GM21529 (cell line): Measurements from ENCODE around the gene TNRC18.
"Not testable (repeated sequence)": the region's sequence is repeated elsewhere in the genome, so short reads cannot be mapped to it uniquely, and the experiment has no call there.

Source experiments
- ATAC-seq: cut with Tn5 transposase; IDR thresholded peaks from one replicate; pipeline ENCODE4 v1.9.1; 2021; ENCODE audit not compliant: unreplicated experiment

Gene TNRC18

GRCh38 chr7:5279734-5280133 is 143.9 kb downstream of the TNRC18 start:
- ATAC-seq = no peak

DNA sequence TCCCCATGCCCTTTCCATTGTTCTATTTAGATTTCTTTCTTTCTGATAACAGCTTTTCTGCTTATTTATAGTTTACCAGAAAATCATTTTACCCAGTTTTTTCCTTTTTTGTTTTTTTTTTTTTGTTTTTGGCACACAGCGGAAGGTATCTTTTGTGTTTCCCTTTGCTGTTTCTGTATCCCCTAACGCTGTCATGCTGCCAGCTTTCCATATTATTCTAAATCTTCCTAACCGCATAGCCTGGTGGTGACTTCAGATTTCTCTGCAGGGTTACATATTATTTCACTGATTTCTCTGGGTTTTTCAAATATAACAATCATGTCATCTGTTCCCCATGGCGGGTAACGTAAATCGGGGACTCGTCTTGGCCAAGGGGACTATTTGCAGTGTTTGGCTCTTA is 144.9 kb downstream of the TNRC18 start:
- ATAC-seq = no peak

DNA sequence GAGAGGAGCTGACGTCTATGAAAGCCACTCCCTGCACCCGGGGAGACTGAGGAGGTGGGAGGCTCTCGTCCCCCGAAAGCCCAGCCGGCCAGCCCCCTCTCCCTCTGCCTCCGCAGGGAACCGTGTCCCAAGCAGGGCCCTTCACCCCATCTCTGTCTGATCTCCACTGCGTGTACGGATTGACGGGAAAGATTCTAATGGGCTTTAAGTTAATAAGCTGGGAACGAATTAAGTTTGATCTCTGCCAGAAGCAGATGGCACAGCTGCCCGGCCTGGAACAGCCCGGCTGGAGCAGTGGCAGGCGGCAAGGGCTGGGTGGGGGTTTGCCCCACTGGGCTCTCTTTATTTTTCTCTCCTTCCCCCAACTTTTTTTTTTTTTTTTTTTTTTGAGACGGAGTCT is 147.0 kb downstream of the TNRC18 start:
- ATAC-seq = no peak

DNA sequence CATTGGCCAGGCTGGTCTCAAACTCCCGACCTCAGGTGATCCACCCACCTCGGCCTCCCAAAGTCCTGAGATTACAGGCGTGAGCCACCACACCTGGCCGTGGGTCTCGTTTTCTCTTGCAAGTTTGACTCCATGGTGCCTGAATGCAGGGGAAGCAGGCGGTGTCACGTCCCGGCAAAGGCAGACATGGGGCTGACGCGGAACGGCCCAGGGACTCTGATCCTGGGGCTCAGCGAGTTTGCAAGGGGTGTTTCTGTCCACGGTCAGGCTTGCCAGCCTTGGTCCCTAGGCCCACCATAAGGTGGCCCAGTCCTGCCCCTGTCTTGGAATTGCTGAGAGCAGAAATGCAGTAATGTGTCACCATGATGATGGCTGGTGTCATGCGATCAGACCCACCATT is 147.5 kb downstream of the TNRC18 start:
- not testable (repeated sequence) for ATAC-seq

- not testable (repeated sequence) for ATAC-seq
Observed at GRCh38 chr7:5275510-5275909, 148.1 kb downstream of the TNRC18 start.

- ATAC-seq = not testable (repeated sequence)
Observed at GRCh38 chr7:5274985-5275431, 148.6 kb downstream of the TNRC18 start.

GRCh38 chr7:5274441-5274840 is 149.2 kb downstream of the TNRC18 start:
- ATAC-seq = no peak

- ATAC-seq = not testable (repeated sequence)
Observed at GRCh38 chr7:5273831-5274405, 149.7 kb downstream of the TNRC18 start.

- no peak for ATAC-seq
Observed at GRCh38 chr7:5270788-5271187, 152.8 kb downstream of the TNRC18 start.

- not testable (repeated sequence) for ATAC-seq
Observed at GRCh38 chr7:5269992-5270657, 153.5 kb downstream of the TNRC18 start.

- ATAC-seq = not testable (repeated sequence)
Observed at GRCh38 chr7:5267829-5268228, 155.8 kb downstream of the TNRC18 start.

DNA sequence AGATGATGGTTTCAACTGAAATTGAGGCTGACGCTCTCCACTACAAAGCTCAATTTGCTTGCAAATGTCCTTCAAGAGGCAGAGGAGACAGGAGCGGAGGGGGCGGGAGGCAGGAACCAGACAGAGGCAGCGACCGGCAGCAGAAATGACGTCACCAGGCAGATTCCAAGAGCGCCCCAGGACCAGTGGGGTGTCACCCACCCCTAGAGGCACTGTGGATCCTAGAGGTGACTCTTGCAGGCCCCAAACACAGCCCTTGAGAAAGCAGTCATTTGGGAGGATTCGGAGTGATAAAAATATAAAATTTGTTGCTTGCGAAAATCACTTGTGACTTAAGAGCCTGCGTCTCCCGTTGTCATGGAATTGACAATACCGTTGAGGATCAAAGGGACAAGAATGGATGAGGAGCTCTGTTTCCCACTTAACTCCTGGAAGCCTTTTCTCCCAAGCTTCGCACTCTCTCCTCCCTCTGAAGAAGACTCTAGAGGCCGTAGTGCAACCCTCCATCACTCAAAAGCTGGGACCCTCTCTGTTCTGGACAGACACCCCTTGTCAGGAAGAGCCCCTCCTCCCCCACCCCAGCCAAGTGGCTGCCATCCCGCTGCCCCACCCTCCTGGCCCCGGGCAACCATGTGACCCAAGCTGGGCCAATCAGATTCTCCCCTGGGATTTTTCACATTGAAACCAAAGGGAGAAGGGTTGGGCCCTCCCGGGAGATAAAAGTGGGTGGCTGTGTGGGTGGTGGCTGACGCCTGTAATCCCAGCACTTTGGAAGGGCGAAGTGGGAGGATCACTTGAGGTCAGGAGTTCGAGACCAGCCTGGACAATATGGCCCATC is 157.2 kb downstream of the TNRC18 start:
- no peak for ATAC-seq

- no peak for ATAC-seq
Observed at GRCh38 chr7:5265320-5266190, 158.1 kb downstream of the TNRC18 start.

DNA sequence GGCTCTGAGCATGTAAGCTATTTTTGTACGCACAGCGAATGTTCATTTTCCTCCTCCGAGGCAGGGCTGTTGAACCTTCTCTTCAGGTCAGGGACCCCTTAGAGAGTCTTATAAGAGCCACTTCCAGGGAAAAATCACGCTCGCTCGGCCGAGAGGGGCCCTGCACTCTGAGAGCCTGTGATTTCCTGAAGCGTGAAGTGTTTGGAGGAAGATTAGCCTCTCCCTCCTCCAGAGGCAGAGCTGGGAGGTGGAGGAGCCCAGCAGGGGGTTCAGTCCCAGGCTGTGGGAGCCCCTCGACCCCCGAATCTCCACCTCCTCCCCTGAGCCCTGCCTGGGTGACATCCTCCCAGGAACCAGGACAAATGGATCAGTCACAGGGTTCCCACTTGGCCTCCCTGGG is 160.6 kb downstream of the TNRC18 start:
- ATAC-seq = not testable (repeated sequence)

- ATAC-seq = not testable (repeated sequence)
Observed at GRCh38 chr7:5260530-5261068, 163.0 kb downstream of the TNRC18 start.
